GM12878 (cell line): ENCODE data around the gene SGTB. TPM values are rescaled to one million over a fixed set of nuclear protein-coding genes. Genes with fewer than 3 reads are reported as not detected.

Experiments
- ATAC-seq: fragments of 200-7000 bp; cut with Tn5 transposase; 3 replicates; pipeline ENCODE4 v1.9.1; 2020; ENCODE audit warnings: mild to moderate bottlenecking, moderate library complexity
- BruUV-seq: library from RNA; stranded (reverse); fragments of 400-500 nt; replicated peaks from 2 replicates; lab custom pipeline; 2021; lab: Mats Ljungman, UMichigan
- CTCF ChIA-PET: fragments of 300-600 bp; sonication (Branson Sonifier 250); formaldehyde crosslinking; extraction: SDS; loops from one replicate; lab custom pipeline; 2021; ENCODE audit warnings: inconsistent platforms; lab: Yijun Ruan, JAX
- POLR2A ChIA-PET: fragments of 350-600 bp; formaldehyde crosslinking; extraction: SDS; loops from one replicate; lab custom pipeline; 2021; ENCODE audit warnings: inconsistent platforms; lab: Charles Lee
- RAD21 ChIA-PET: fragments of 300-600 bp; sonication (Branson Sonifier 250); formaldehyde crosslinking; loops from one replicate; lab custom pipeline; 2023; ENCODE audit warnings: antibody characterized with exemption; ENCODE audit not compliant: unreplicated experiment; lab: Charles Lee
- SMC1A ChIA-PET: fragments of 300-600 bp; sonication (Branson Sonifier 250); formaldehyde crosslinking; loops from one replicate; lab custom pipeline; 2023; ENCODE audit not compliant: unreplicated experiment, uncharacterized antibody; lab: Charles Lee
- DNase-seq: peaks from one replicate; pipeline ENCODE4 v3.0.0-alpha.2; 2011; ENCODE audit warnings: low read depth, low spot score
- FAIRE-seq: peaks from 3 replicates; lab custom pipeline; 2011; peaks lifted over from hg19 to GRCh38; lab: Jason Lieb, UNC
- H2AFZ ChIP-seq: 2 replicates; pipeline ENCODE4 v1.6.0; 2011; ENCODE audit warnings: low read depth, low read length, control low read depth; ENCODE audit not compliant: control insufficient read depth
- H3K27ac ChIP-seq: 2 replicates; pipeline ENCODE4 v1.5.1; 2011; ENCODE audit warnings: control low read depth; ENCODE audit not compliant: control insufficient read depth, insufficient read depth
- H3K27me3 ChIP-seq, 2 experiments: replicated peaks in 1 of 2; 2 replicates each; pipeline versions ENCODE4 v1.6.0 to v1.6.1; 2011; ENCODE audit warnings: low read length in 1 of 2; ENCODE audit not compliant: control insufficient read depth in 2 of 2, insufficient read depth in 2 of 2
- H3K36me3 ChIP-seq, 2 experiments: 2 replicates each; pipeline ENCODE4 v1.5.1; 2011; ENCODE audit warnings: low read length in 1 of 2; ENCODE audit not compliant: control insufficient read depth in 2 of 2, insufficient read depth in 2 of 2
- H3K4me1 ChIP-seq: 2 replicates; pipeline ENCODE4 v1.6.1; 2011; ENCODE audit warnings: mild to moderate bottlenecking, low read length, moderate library complexity, mixed read lengths; ENCODE audit not compliant: control insufficient read depth, insufficient read depth
- H3K4me2 ChIP-seq: 2 replicates; pipeline ENCODE4 v1.6.0; 2011; ENCODE audit warnings: control low read depth; ENCODE audit not compliant: control insufficient read depth, insufficient read depth
- H3K4me3 ChIP-seq: fragments of 200-600 bp; sonication (generic); 2 replicates; pipeline ENCODE4 v1.5.1; 2016
- H3K79me2 ChIP-seq: 2 replicates; pipeline ENCODE4 v1.6.0; 2011; ENCODE audit warnings: low read length; ENCODE audit not compliant: control insufficient read depth, insufficient read depth
- H3K9ac ChIP-seq: 2 replicates; pipeline ENCODE4 v1.8.0; 2011; ENCODE audit warnings: low read length, control low read depth, mixed read lengths; ENCODE audit not compliant: control insufficient read depth, insufficient read depth
- H3K9me3 ChIP-seq: replicated peaks from 3 replicates; pipeline ENCODE4 v1.5.1; 2011; ENCODE audit warnings: mild to moderate bottlenecking, low read length; ENCODE audit not compliant: control insufficient read depth, insufficient read depth
- H4K20me1 ChIP-seq: 2 replicates; pipeline ENCODE4 v1.6.0; 2011; ENCODE audit not compliant: control insufficient read depth, insufficient read depth
- CTCF ChIP-seq, 3 experiments: IDR thresholded peaks in 2 of 3; conservative IDR thresholded peaks in 1 of 3; 2 replicates each; pipeline ENCODE4 v1.5.1; 2011; ENCODE audit warnings: low read depth in 3 of 3, low read length in 3 of 3, mild to moderate bottlenecking in 3 of 3, control low read depth in 2 of 3, moderate library complexity in 2 of 3, inconsistent platforms in 1 of 3, mixed read lengths in 1 of 3; ENCODE audit not compliant: control insufficient read depth in 2 of 3, insufficient read depth in 1 of 3; ENCODE audit errors: extremely low read depth in 1 of 3
- EGR1 ChIP-seq, 2 experiments: IDR thresholded peaks; 1 replicate in 1 of 2; 2 replicates in 1 of 2; pipeline ENCODE4 v1.6.1; 2011 to 2012; ENCODE audit warnings: low read depth in 2 of 2, low read length in 2 of 2, borderline replicate concordance in 1 of 2, mild to moderate bottlenecking in 1 of 2, moderate library complexity in 1 of 2
- HDAC6 ChIP-seq: fragments of 200-600 bp; sonication (generic); IDR thresholded peaks from one replicate; pipeline ENCODE4 v1.8.0; 2017; ENCODE audit warnings: antibody characterized with exemption; ENCODE audit not compliant: unreplicated experiment
- JUND ChIP-seq: IDR thresholded peaks from 2 replicates; pipeline ENCODE4 v1.6.1; 2012; ENCODE audit warnings: low read depth, mild to moderate bottlenecking, low read length, improper control_type of control experiment, moderate library complexity
- MAX ChIP-seq: IDR thresholded peaks from 2 replicates; pipeline ENCODE4 v1.6.1; 2012; ENCODE audit warnings: low read depth, low read length, improper control_type of control experiment
- MYC ChIP-seq: IDR thresholded peaks from 2 replicates; pipeline ENCODE4 v1.6.1; 2011; ENCODE audit warnings: mild to moderate bottlenecking, low read length, moderate library complexity, inconsistent platforms; ENCODE audit not compliant: insufficient read depth, insufficient replicate concordance, insufficient read length, severe bottlenecking
- PAX5 ChIP-seq: IDR thresholded peaks from 2 replicates; pipeline ENCODE4 v1.6.1; 2011; ENCODE audit warnings: low read depth, low read length, borderline replicate concordance
- PAX8 ChIP-seq: fragments of 450-650 bp; IDR thresholded peaks from 2 replicates; pipeline ENCODE4 v1.6.1; 2017; ENCODE audit warnings: mild to moderate bottlenecking, moderate library complexity
- POLR2A ChIP-seq: IDR thresholded peaks from 2 replicates; pipeline ENCODE4 v1.6.1; 2011; ENCODE audit warnings: low read depth, mild to moderate bottlenecking, low read length
- RAD51 ChIP-seq: fragments of 450-650 bp; IDR thresholded peaks from 2 replicates; pipeline ENCODE4 v1.6.1; 2016; ENCODE audit warnings: moderate library complexity, mild to moderate bottlenecking, inconsistent platforms
- RB1 ChIP-seq: fragments of 450-650 bp; formaldehyde crosslinking; IDR thresholded peaks from 2 replicates; pipeline ENCODE4 v1.6.1; 2017; ENCODE audit warnings: mild to moderate bottlenecking, borderline replicate concordance
- RELA ChIP-seq: fragments of 450-650 bp; IDR thresholded peaks from 2 replicates; pipeline ENCODE4 v1.8.0; 2014; ENCODE audit warnings: borderline replicate concordance; ENCODE audit not compliant: partially characterized antibody
- SRF ChIP-seq, 2 experiments: IDR thresholded peaks; 2 replicates each; pipeline ENCODE4 v1.6.1; 2011; ENCODE audit warnings: low read depth in 2 of 2, low read length in 2 of 2, mild to moderate bottlenecking in 1 of 2, moderate library complexity in 1 of 2
- TCF7 ChIP-seq: IDR thresholded peaks from 2 replicates; pipeline ENCODE4 v1.6.1; 2014; ENCODE audit warnings: antibody characterized with exemption, borderline replicate concordance
- YY1 ChIP-seq: IDR thresholded peaks from 2 replicates; pipeline ENCODE4 v1.6.1; 2011; ENCODE audit warnings: low read depth, mild to moderate bottlenecking, low read length
- ZNF384 ChIP-seq: IDR thresholded peaks from 2 replicates; pipeline ENCODE4 v1.6.1; 2012; ENCODE audit warnings: low read depth, mild to moderate bottlenecking, low read length, improper control_type of control experiment, borderline replicate concordance
- WGBS: methylation state at CpG from one replicate; pipeline ENCODE4 v1.1.6; 2016; ENCODE audit warnings: low lambda C conversion rate; ENCODE audit not compliant: insufficient replicate concordance, insufficient coverage; ENCODE audit errors: missing lambda C conversion rate; 5-methylcytosine and 5-hydroxymethylcytosine counted together
- in situ Hi-C: fragments of 300-500 bp; cut with MboI; formaldehyde crosslinking; loops from 9 replicates; pipeline ENCODE4 v1.14.3; 2018; ENCODE audit warnings: mixed read lengths
- intact Hi-C: fragments of 100-400 bp; cut with micrococcal nuclease; formaldehyde crosslinking; loops from one replicate; pipeline ENCODE4 v1.14.2; 2022; ENCODE audit not compliant: unreplicated experiment
- polyA plus RNA-seq, 11 experiments: library from polyadenylated mRNA; depleted of rRNA in 4 of 11; unstranded in 6 of 11; stranded (reverse) in 5 of 11; fragments of >200 nt; fragmentation: Nextera tagmentation in 4 of 11; fragmentation: Illumina TruSeq in 1 of 11; extraction: Ambion mirVana in 4 of 11; extraction: Trizol in 1 of 11; gene quantifications; 1 replicate in 1 of 11; 2 replicates in 10 of 11; pipeline versions ENCODE4 v1.2.1 to v1.2.3, GENCODE V29; 2011 to 2016; ENCODE audit warnings: inconsistent platforms in 2 of 11, missing spikeins in 2 of 11, low read depth in 1 of 11
- total RNA-seq, 4 experiments: library from RNA; depleted of rRNA in 3 of 4; stranded (reverse); fragments of >200 nt in 3 of 4; fragmentation: Illumina TruSeq in 1 of 4; extraction: Trizol in 1 of 4; gene quantifications; 2 replicates each; pipeline versions ENCODE4 v1.2.1 to v1.2.3, GENCODE V29; 2013 to 2021
- TF ChIP-seq, protein P1 (sequence below): IDR thresholded peaks from 2 replicates; pipeline ENCODE4 v1.6.1; 2011; ENCODE audit warnings: borderline replicate concordance, low read depth, mild to moderate bottlenecking, moderate library complexity, low read length; ENCODE audit not compliant: insufficient read depth, poor library complexity, severe bottlenecking
- TF ChIP-seq, protein P2 (sequence below): IDR thresholded peaks from 2 replicates; pipeline ENCODE4 v1.6.1; 2011; ENCODE audit warnings: borderline replicate concordance, low read depth, mild to moderate bottlenecking, moderate library complexity, mixed read lengths, low read length; ENCODE audit not compliant: insufficient read depth; ENCODE audit errors: extremely low read length

The SGTB gene
- total and polyA plus RNA-seq, 10 of the 15 experiments (the other 5 are each of a cell fraction or from before 2014, with no cell fraction given) = 1.0 to 7.8 (median 5.4) TPM

GRCh38 chr5:65728218-65728617, 6.3 kb upstream of the SGTB start:
- ChIA-PET CTCF (interaction anchor here (1.0 to 2.6 kb wide), 4 partner anchors 13 to 319 kb away, joined by 3 to 20 read pairs (median 4); no protein-coding TSS in a partner anchor), SMC1A (interaction anchor here (0.6 to 2.8 kb wide), 9 partner anchors 10 to 412 kb away, joined by 3 to 13 read pairs (median 3); no protein-coding TSS in a partner anchor)
- no peak for ATAC-seq
- Histone ChIP-seq H3K9me3 (no peaks in the 10 kb centered on the region), H4K20me1 (no peaks in the 10 kb centered on the region)
- in situ Hi-C loops = no loop called here
- BruUV-seq = no TSS peak
- TF ChIP-seq HDAC6 (no peak), EGR1 (IDR thresholded peaks at IDR 0.05; ENCODE audit: borderline replicate concordance in 1 of 2, low read depth in 2 of 2, low read length in 2 of 2) (no peak), CTCF (IDR thresholded peaks at IDR 0.05 in 2 of 3, conservative IDR thresholded peaks at IDR 0.05 in 1 of 3; ENCODE audit: control insufficient read depth in 2 of 3, extremely low read depth in 1 of 3, insufficient read depth in 1 of 3, low read depth in 3 of 3, low read length in 3 of 3) (no peak), SRF (IDR thresholded peaks at IDR 0.05; ENCODE audit: low read depth in 2 of 2, low read length in 2 of 2) (no peak), PAX5 (no peak), PAX8 (no peak), RB1 (no peak), POLR2A (no peak), MYC (no peak), JUND (no peak), YY1 (no peak), ZNF384 (no peak), MAX (no peak), TCF7 (no peak), RAD51 (no peak), RELA (no peak)
- TF ChIP-seq, protein P1, sequence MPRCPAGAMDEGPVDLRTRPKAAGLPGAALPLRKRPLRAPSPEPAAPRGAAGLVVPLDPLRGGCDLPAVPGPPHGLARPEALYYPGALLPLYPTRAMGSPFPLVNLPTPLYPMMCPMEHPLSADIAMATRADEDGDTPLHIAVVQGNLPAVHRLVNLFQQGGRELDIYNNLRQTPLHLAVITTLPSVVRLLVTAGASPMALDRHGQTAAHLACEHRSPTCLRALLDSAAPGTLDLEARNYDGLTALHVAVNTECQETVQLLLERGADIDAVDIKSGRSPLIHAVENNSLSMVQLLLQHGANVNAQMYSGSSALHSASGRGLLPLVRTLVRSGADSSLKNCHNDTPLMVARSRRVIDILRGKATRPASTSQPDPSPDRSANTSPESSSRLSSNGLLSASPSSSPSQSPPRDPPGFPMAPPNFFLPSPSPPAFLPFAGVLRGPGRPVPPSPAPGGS = no peak
- TF ChIP-seq, protein P2, sequence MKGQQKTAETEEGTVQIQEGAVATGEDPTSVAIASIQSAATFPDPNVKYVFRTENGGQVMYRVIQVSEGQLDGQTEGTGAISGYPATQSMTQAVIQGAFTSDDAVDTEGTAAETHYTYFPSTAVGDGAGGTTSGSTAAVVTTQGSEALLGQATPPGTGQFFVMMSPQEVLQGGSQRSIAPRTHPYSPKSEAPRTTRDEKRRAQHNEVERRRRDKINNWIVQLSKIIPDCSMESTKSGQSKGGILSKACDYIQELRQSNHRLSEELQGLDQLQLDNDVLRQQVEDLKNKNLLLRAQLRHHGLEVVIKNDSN = no peak
- TF ChIP-seq, all 136 proteins: peak for 0
- Histone ChIP-seq H3K27ac (no peak overlapping the region), H3K4me1 (peaks cover 13% of the 10 kb centered on the region), H3K4me3 (no peak overlapping the region), H3K9ac (no peak overlapping the region), H3K27me3 (no peaks in the 10 kb centered on the region), H3K4me2 (no peak overlapping the region), H2AFZ (no peak overlapping the region), H3K36me3 (no peaks in the 10 kb centered on the region), H3K79me2 (peaks cover 16% of the 10 kb centered on the region)
- 100% methylated on average over 1 of the region's 1 CpG for WGBS
- ChIA-PET RAD21 (interaction anchor here (1.6 kb wide), 2 partner anchors 9 to 98 kb away, joined by 5 to 6 read pairs; no protein-coding TSS in a partner anchor), POLR2A (interaction anchor here (1.2 to 1.5 kb wide), 2 partner anchors 26 to 165 kb away, joined by 3 read pairs; partner anchors contain the start of genes CENPK and PPWD1)
- DNase-seq = no peak
- no peak for FAIRE-seq
- intact Hi-C loops = no loop called here
